ENCODE results near the gene BMP5.

GRCh38 chr6:55713436-55713835 is 162.0 kb downstream of the BMP5 start:
- TF ChIP-seq CTCF (optimal IDR thresholded peaks at IDR 0.05 in 1 of 3, IDR thresholded peaks at IDR 0.05 in 1 of 3, conservative IDR thresholded peaks at IDR 0.05 in 1 of 3; ENCODE audit: extremely low read depth in 1 of 3, insufficient read depth in 2 of 3, low read length in 3 of 3) = no peak
- no peak for TF ChIP-seq EZH2 (IDR thresholded peaks at IDR 0.05; ENCODE audit: low read length)

All from keratinocyte (primary cell).